Dermis microvascular lymphatic vessel endothelial cell (primary cell): ENCODE data around the gene MYO6. TPM values are rescaled to one million over a fixed set of nuclear protein-coding genes. Genes with fewer than 3 reads are reported as not detected.
A peak's percentile ranks its signal among the peaks of the same experiment; 100 is the strongest.
"Not testable (repeated sequence)": the region's sequence is repeated elsewhere in the genome, so short reads cannot be mapped to it uniquely, and the experiment has no call there.

Experiments used
- DNase-seq, 2 donors: peaks; one replicate each; pipeline versions ENCODE4 v3.0.0 to v3.0.0-alpha.2; 2010; ENCODE audit warnings: low read depth in 2 of 2
- total RNA-seq: library from RNA; depleted of rRNA; stranded (reverse); fragments of >200 nt; gene quantifications from 2 replicates; pipeline ENCODE4 v1.2.1, GENCODE V29; 2014

The MYO6 gene
- 26.7 and 27.9 TPM in 2 replicates for total RNA-seq

GRCh38 chr6:75748743-75749538 lies at the start of gene MYO6:
MYO6 (plus strand) TSS chr6:75749239; CDS start chr6:75817548, 68,309 bp downstream.
- DNase-seq = peak; percentile 37 to 79

GRCh38 chr6:75708334-75708733 lies 40.7 kb upstream of the MYO6 start:
- DNase-seq = not testable (repeated sequence)

GRCh38 chr6:75711173-75711572 lies 37.9 kb upstream of the MYO6 start:
- no peak for DNase-seq

GRCh38 chr6:75719133-75719532 lies 29.9 kb upstream of the MYO6 start:
- no peak for DNase-seq

GRCh38 chr6:75723382-75723781 lies 25.7 kb upstream of the MYO6 start:
- no peak for DNase-seq

- no peak for DNase-seq
Observed at GRCh38 chr6:75727206-75727605, 21.8 kb upstream of the MYO6 start.

- not testable (repeated sequence) for DNase-seq
Observed at GRCh38 chr6:75731029-75731428, 18.0 kb upstream of the MYO6 start.

GRCh38 chr6:75735491-75736186 lies 13.4 kb upstream of the MYO6 start:
- DNase-seq = peak in 1 of 2 donors; percentile 74

GRCh38 chr6:75743971-75744370 lies 5.1 kb upstream of the MYO6 start:
- no peak for DNase-seq

- DNase-seq = no peak
Observed at GRCh38 chr6:75745404-75745803, 3.6 kb upstream of the MYO6 start.

GRCh38 chr6:75746221-75746620 lies 2.8 kb upstream of the MYO6 start:
- DNase-seq = no peak

- DNase-seq = no peak
Observed at GRCh38 chr6:75747152-75747992, 1.7 kb upstream of the MYO6 start.

GRCh38 chr6:75748003-75748742 lies 866 bp upstream of the MYO6 start:
- DNase-seq = no peak

- DNase-seq = peak in 1 of 2 donors; percentile 91
Observed at GRCh38 chr6:75751443-75751842, 2.4 kb downstream of the MYO6 start.

GRCh38 chr6:75752365-75752764 lies 3.3 kb downstream of the MYO6 start:
- peak in 1 of 2 donors; percentile 16 for DNase-seq

- no peak for DNase-seq
Observed at GRCh38 chr6:75755704-75756103, 6.7 kb downstream of the MYO6 start.

- peak in 1 of 2 donors; percentile 21 for DNase-seq
Observed at GRCh38 chr6:75757295-75757694, 8.3 kb downstream of the MYO6 start.

- DNase-seq = no peak
Observed at GRCh38 chr6:75758061-75758460, 9.0 kb downstream of the MYO6 start.

GRCh38 chr6:75759207-75759606 lies 10.2 kb downstream of the MYO6 start:
- DNase-seq = no peak

GRCh38 chr6:75760320-75760719 lies 11.3 kb downstream of the MYO6 start:
- DNase-seq = no peak

GRCh38 chr6:75761489-75761888 lies 12.4 kb downstream of the MYO6 start:
- DNase-seq = no peak
